H1 (cell line): ENCODE measurements around the gene EPM2A. TPM values are rescaled to one million over a fixed set of nuclear protein-coding genes. Genes with fewer than 3 reads are reported as not detected.

Experiments
- CTCF ChIA-PET: fragments of 300-600 bp; sonication (Branson Sonifier 250); formaldehyde crosslinking; loops from one replicate; lab custom pipeline; 2021; ENCODE audit not compliant: partially characterized antibody; lab: Charles Lee
- POLR2A ChIA-PET: fragments of 300-600 bp; sonication (Branson Sonifier 250); formaldehyde crosslinking; loops from one replicate; lab custom pipeline; 2021; ENCODE audit warnings: inconsistent platforms; ENCODE audit not compliant: partially characterized antibody; lab: Charles Lee
- DNase-seq, 2 experiments: peaks; one replicate each; pipeline versions ENCODE4 v3.0.0 to v3.0.0-alpha.2; 2010 to 2022; ENCODE audit warnings: low spot score in 2 of 2, low read depth in 1 of 2, mixed read lengths in 1 of 2
- FAIRE-seq: peaks from 2 replicates; lab custom pipeline; 2011; peaks lifted over from hg19 to GRCh38; lab: Jason Lieb, UNC
- H2AFZ ChIP-seq: 2 replicates; pipeline ENCODE4 v1.8.1; 2012; ENCODE audit warnings: low read length, inconsistent platforms
- H2AK5ac ChIP-seq: 2 replicates; pipeline ENCODE4 v1.6.1; 2013; ENCODE audit warnings: low read depth, low read length
- H2BK120ac ChIP-seq: replicated peaks from 2 replicates; pipeline ENCODE3; 2013; ENCODE audit warnings: low read depth, low read length, inconsistent platforms
- H2BK12ac ChIP-seq: 2 replicates; pipeline ENCODE4 v1.6.1; 2013; ENCODE audit warnings: low read depth, low read length
- H2BK15ac ChIP-seq: 2 replicates; pipeline ENCODE4 v1.6.1; 2013; ENCODE audit warnings: low read length
- H2BK20ac ChIP-seq: 2 replicates; pipeline ENCODE4 v1.6.1; 2013; ENCODE audit warnings: low read length
- H2BK5ac ChIP-seq: 2 replicates; pipeline ENCODE4 v1.6.1; 2013; ENCODE audit warnings: low read depth, low read length
- H3K14ac ChIP-seq: 2 replicates; pipeline ENCODE4 v1.6.1; 2013; ENCODE audit warnings: inconsistent platforms; ENCODE audit not compliant: insufficient read length
- H3K18ac ChIP-seq: 2 replicates; pipeline ENCODE4 v1.6.1; 2013; ENCODE audit warnings: low read length; ENCODE audit errors: extremely low read depth
- H3K23ac ChIP-seq: 2 replicates; pipeline ENCODE4 v1.6.1; 2013; ENCODE audit warnings: inconsistent platforms; ENCODE audit not compliant: insufficient read length
- H3K23me2 ChIP-seq: 2 replicates; pipeline ENCODE4 v1.6.1; 2013; ENCODE audit warnings: low read depth, low read length
- H3K27ac ChIP-seq: 2 replicates; pipeline ENCODE4 v1.6.1; 2011; ENCODE audit warnings: low read depth, low read length, inconsistent platforms
- H3K27me3 ChIP-seq, 4 experiments: replicated peaks in 1 of 4; 1 replicate in 1 of 4; 2 replicates in 3 of 4; pipeline versions ENCODE4 v1.6.1 to v1.8.1; 2011 to 2013; ENCODE audit warnings: low read length in 3 of 4, mild to moderate bottlenecking in 3 of 4, inconsistent platforms in 2 of 4, mixed read lengths in 2 of 4, moderate library complexity in 1 of 4; ENCODE audit not compliant: control insufficient read depth in 3 of 4, insufficient read depth in 3 of 4; ENCODE audit errors: extremely low read depth in 1 of 4
- H3K36me3 ChIP-seq, 4 experiments: 2 replicates each; pipeline versions ENCODE4 v1.6.1 to v1.8.1; 2011 to 2013; ENCODE audit warnings: mild to moderate bottlenecking in 4 of 4, low read length in 3 of 4, moderate library complexity in 2 of 4, control low read depth in 1 of 4, inconsistent platforms in 1 of 4; ENCODE audit not compliant: insufficient read depth in 4 of 4, control insufficient read depth in 2 of 4
- H3K4ac ChIP-seq: replicated peaks from 2 replicates; pipeline ENCODE3; 2013; ENCODE audit warnings: low read length, low read depth, mixed read lengths, inconsistent platforms; ENCODE audit not compliant: insufficient read length
- H3K4me1 ChIP-seq, 4 experiments: replicated peaks in 1 of 4; 1 replicate in 1 of 4; 2 replicates in 3 of 4; pipeline versions ENCODE4 v1.6.1 to v1.8.1; 2011 to 2013; ENCODE audit warnings: low read length in 3 of 4, inconsistent platforms in 2 of 4, mixed read lengths in 1 of 4; ENCODE audit not compliant: insufficient read depth in 4 of 4, control insufficient read depth in 3 of 4
- H3K4me2 ChIP-seq, 2 experiments: 2 replicates each; pipeline versions ENCODE4 v1.6.1 to v1.8.1; 2011 to 2013; ENCODE audit warnings: low read depth in 2 of 2, low read length in 2 of 2, control low read depth in 1 of 2, inconsistent platforms in 1 of 2, mild to moderate bottlenecking in 1 of 2; ENCODE audit not compliant: insufficient read depth in 1 of 2
- H3K4me3 ChIP-seq, 4 experiments: fragments of 200-600, 300-600 bp in 1 of 4; sonication (generic), shearing (Covaris generic), sonication (Bioruptor Twin) in 1 of 4; 2 replicates each; pipeline versions ENCODE4 v1.5.1 to v1.8.1; 2011 to 2016; ENCODE audit warnings: low read length in 4 of 4, low read depth in 3 of 4, control low read depth in 2 of 4, inconsistent platforms in 2 of 4, mild to moderate bottlenecking in 2 of 4, mixed read lengths in 1 of 4, moderate library complexity in 1 of 4; ENCODE audit not compliant: insufficient read depth in 2 of 4; ENCODE audit errors: extremely low read depth in 1 of 4
- H3K56ac ChIP-seq: replicated peaks from 2 replicates; pipeline ENCODE3; 2013; ENCODE audit warnings: low read depth, mild to moderate bottlenecking, mixed read lengths, low read length, inconsistent platforms; ENCODE audit not compliant: insufficient read length
- H3K79me1 ChIP-seq: 2 replicates; pipeline ENCODE4 v1.6.1; 2013; ENCODE audit warnings: low read depth, low read length, control low read depth
- H3K79me2 ChIP-seq, 2 experiments: 2 replicates each; pipeline versions ENCODE4 v1.6.1 to v1.8.1; 2012 to 2013; ENCODE audit warnings: low read length in 2 of 2, mild to moderate bottlenecking in 2 of 2, inconsistent platforms in 1 of 2; ENCODE audit not compliant: insufficient read depth in 2 of 2, control insufficient read depth in 1 of 2
- H3K9ac ChIP-seq, 4 experiments: replicated peaks in 1 of 4; 1 replicate in 1 of 4; 2 replicates in 3 of 4; pipeline versions ENCODE4 v1.6.1 to v1.8.1; 2011 to 2013; ENCODE audit warnings: low read depth in 3 of 4, low read length in 3 of 4, control low read depth in 2 of 4, mild to moderate bottlenecking in 2 of 4, moderate library complexity in 2 of 4, inconsistent platforms in 1 of 4; ENCODE audit errors: extremely low read depth in 1 of 4
- H3K9me3 ChIP-seq, 2 experiments: 2 replicates each; pipeline versions ENCODE4 v1.6.1 to v1.8.1; 2012 to 2013; ENCODE audit warnings: mild to moderate bottlenecking in 2 of 2, moderate library complexity in 2 of 2, control low read depth in 1 of 2, inconsistent platforms in 1 of 2, low read depth in 1 of 2, low read length in 1 of 2, mixed read lengths in 1 of 2; ENCODE audit not compliant: insufficient read depth in 2 of 2
- H4K20me1 ChIP-seq, 2 experiments: replicated peaks in 1 of 2; 2 replicates each; pipeline versions ENCODE3 to v1.8.1; 2011 to 2013; ENCODE audit warnings: inconsistent platforms in 2 of 2, low read length in 2 of 2, mild to moderate bottlenecking in 1 of 2; ENCODE audit not compliant: insufficient read depth in 2 of 2, control insufficient read depth in 1 of 2
- H4K5ac ChIP-seq: 2 replicates; pipeline ENCODE4 v1.6.1; 2013; ENCODE audit warnings: low read length, low read depth, mixed read lengths, inconsistent platforms; ENCODE audit not compliant: insufficient read length
- H4K8ac ChIP-seq: 2 replicates; pipeline ENCODE4 v1.8.0; 2013; ENCODE audit warnings: mild to moderate bottlenecking, moderate library complexity, low read length, inconsistent platforms; ENCODE audit not compliant: insufficient read depth; ENCODE audit errors: extremely low read depth
- H4K91ac ChIP-seq: replicated peaks from 2 replicates; pipeline ENCODE3; 2013; ENCODE audit warnings: low read length, mixed read lengths, inconsistent platforms; ENCODE audit not compliant: insufficient read length
- BACH1 ChIP-seq: IDR thresholded peaks from 2 replicates; pipeline ENCODE4 v1.6.1; 2012; ENCODE audit warnings: low read length, improper control_type of control experiment
- EP300 ChIP-seq, 2 experiments: IDR thresholded peaks; 1 replicate in 1 of 2; 2 replicates in 1 of 2; pipeline ENCODE4 v1.6.1; 2011 to 2012; ENCODE audit warnings: low read depth in 2 of 2, low read length in 2 of 2, mild to moderate bottlenecking in 2 of 2, borderline replicate concordance in 1 of 2, inconsistent platforms in 1 of 2, moderate library complexity in 1 of 2
- HDAC6 ChIP-seq: IDR thresholded peaks from one replicate; pipeline ENCODE4 v1.7.1; 2012; ENCODE audit warnings: low read depth, mild to moderate bottlenecking, inconsistent platforms, low read length, moderate library complexity
- JUND ChIP-seq: IDR thresholded peaks from 2 replicates; pipeline ENCODE4 v1.6.1; 2011; ENCODE audit warnings: mild to moderate bottlenecking, improper control_type of control experiment, low read length
- KDM5A ChIP-seq: fragments of 200-600 bp; IDR thresholded peaks from 2 replicates; pipeline ENCODE4 v1.7.1; 2012; ENCODE audit warnings: mild to moderate bottlenecking, low read length, inconsistent platforms, mixed read lengths
- MAFK ChIP-seq: IDR thresholded peaks from 2 replicates; pipeline ENCODE4 v1.6.1; 2012; ENCODE audit warnings: low read depth, mild to moderate bottlenecking, improper control_type of control experiment, low read length
- MAX ChIP-seq: IDR thresholded peaks from 2 replicates; pipeline ENCODE4 v1.6.1; 2012; ENCODE audit warnings: inconsistent platforms
- NRF1 ChIP-seq: IDR thresholded peaks from 2 replicates; pipeline ENCODE4 v1.6.1; 2011; ENCODE audit warnings: mild to moderate bottlenecking, low read depth, low read length, improper control_type of control experiment
- POU5F1 ChIP-seq: IDR thresholded peaks from 2 replicates; pipeline ENCODE4 v1.6.1; 2011; ENCODE audit warnings: low read depth, mild to moderate bottlenecking, low read length, moderate library complexity
- RNF2 ChIP-seq: fragments of 200-900, 300-1000 bp; sonication (generic); IDR thresholded peaks from 2 replicates; pipeline ENCODE4 v1.7.1; 2016; ENCODE audit warnings: borderline replicate concordance, low read depth, mild to moderate bottlenecking, antibody characterized with exemption, low read length; ENCODE audit not compliant: poor library complexity, severe bottlenecking; ENCODE audit errors: missing control alignments
- RXRA ChIP-seq: IDR thresholded peaks from 2 replicates; pipeline ENCODE4 v1.6.1; 2011; ENCODE audit warnings: low read depth, mild to moderate bottlenecking, low read length, moderate library complexity; ENCODE audit not compliant: insufficient read depth
- SAP30 ChIP-seq: fragments of 300-600 bp; sonication (generic); IDR thresholded peaks from 2 replicates; pipeline ENCODE4 v1.7.1; 2012; ENCODE audit warnings: low read length, moderate library complexity, mild to moderate bottlenecking, inconsistent platforms; ENCODE audit not compliant: insufficient read depth, insufficient replicate concordance
- SIX5 ChIP-seq: IDR thresholded peaks from 2 replicates; pipeline ENCODE4 v1.6.1; 2011; ENCODE audit warnings: mild to moderate bottlenecking, low read depth, low read length
- ZNF274 ChIP-seq: IDR thresholded peaks from 2 replicates; pipeline ENCODE4 v1.7.0; 2012; ENCODE audit warnings: low read length, borderline replicate concordance; ENCODE audit errors: extremely low read depth
- WGBS, 2 experiments: shearing (Covaris generic) in 1 of 2; methylation state at CpG; one replicate each; pipeline versions ENCODE4 v1.1.6 to v1.1.7; 2013 to 2015; ENCODE audit warnings: low lambda C conversion rate in 2 of 2, mixed read lengths in 2 of 2, inconsistent platforms in 1 of 2, low coverage in 1 of 2, missing lambda C conversion rate in 1 of 2; ENCODE audit not compliant: insufficient replicate concordance in 2 of 2, insufficient coverage in 1 of 2, insufficient read length in 1 of 2; ENCODE audit errors: extremely low coverage in 1 of 2, missing lambda C conversion rate in 1 of 2; 5-methylcytosine and 5-hydroxymethylcytosine counted together
- polyA plus RNA-seq, 7 experiments: library from polyadenylated mRNA; depleted of rRNA in 3 of 7; stranded (reverse) in 5 of 7; unstranded in 2 of 7; fragments of >200 nt in 5 of 7; fragments of 200-250 nt in 2 of 7; gene quantifications; 1 replicate in 5 of 7; 2 replicates in 1 of 7; 4 replicates in 1 of 7; pipeline versions ENCODE4 v1.2.1 to v1.2.3, GENCODE V29; 2011 to 2013; ENCODE audit warnings: missing spikeins in 2 of 7, mixed read lengths in 2 of 7
- total RNA-seq: library from RNA; stranded (reverse); fragmentation: NEBNext Ultra II Directional; extraction: Animal tissue kit (Norgen Biotek cat#: 25700); gene quantifications from 2 replicates; pipeline ENCODE4 v1.2.1, GENCODE V29; 2021

EPM2A gene
- total and polyA plus RNA-seq, 2 of the 8 experiments (the other 6 are each of a cell fraction or from before 2014, with no cell fraction given) = 2.3 to 6.2 TPM

GRCh38 chr6:145723646-145724045 is 11.7 kb downstream of the EPM2A start:
- H2BK15ac ChIP-seq = no peak overlapping the region
- ChIA-PET CTCF (no interaction called here), POLR2A (interaction anchor here (0.8 kb wide), 1 partner anchor 11 kb away, joined by 4 read pairs; no protein-coding TSS in a partner anchor)
- no peak overlapping the region for H3K9ac ChIP-seq
- H3K23ac ChIP-seq = no peak overlapping the region
- FAIRE-seq (peak; percentile 45), DNase-seq (no peak)
- no peaks in the 10 kb centered on the region for H4K20me1 ChIP-seq
- H3K4me2 ChIP-seq = no peak overlapping the region
- no peaks in the 10 kb centered on the region for H3K23me2 ChIP-seq
- no peak for TF ChIP-seq JUND
- TF ChIP-seq MAX = no peak
- no peak for TF ChIP-seq EP300 (IDR thresholded peaks at IDR 0.05; ENCODE audit: borderline replicate concordance in 1 of 2, low read depth in 2 of 2, low read length in 2 of 2)
- TF ChIP-seq NRF1 = no peak
- TF ChIP-seq MAFK = no peak
- TF ChIP-seq SAP30 = no peak
- no peak for TF ChIP-seq RXRA
- TF ChIP-seq KDM5A = no peak
- no peak for TF ChIP-seq ZNF274
- no peak for TF ChIP-seq HDAC6
- TF ChIP-seq RNF2 = no peak
- TF ChIP-seq SIX5 = no peak
- TF ChIP-seq POU5F1 = no peak
- TF ChIP-seq BACH1 = no peak
- WGBS, 2 experiments = 83% methylated on average over 1 of the region's 1 CpG; no CpG with 5 or more reads in 1 of the 2 experiments
- no peak overlapping the region for H2AFZ ChIP-seq
- H3K79me1 ChIP-seq = no peaks in the 10 kb centered on the region
- H3K18ac ChIP-seq = no peak overlapping the region
- H3K4me1 ChIP-seq = no peaks in the 10 kb centered on the region
- H3K36me3 ChIP-seq = no peaks in the 10 kb centered on the region
- no peak overlapping the region for H3K14ac ChIP-seq
- H4K5ac ChIP-seq = no peak overlapping the region
- H3K27me3 ChIP-seq = no peaks in the 10 kb centered on the region
- H2BK20ac ChIP-seq = no peak overlapping the region
- no peaks in the 10 kb centered on the region for H3K79me2 ChIP-seq
- H3K27ac ChIP-seq = no peak overlapping the region
- no peak overlapping the region for H2BK5ac ChIP-seq
- H4K8ac ChIP-seq = no peak overlapping the region
- no peak overlapping the region for H2AK5ac ChIP-seq
- no peak overlapping the region for H4K91ac ChIP-seq
- H2BK120ac ChIP-seq = no peak overlapping the region
- H3K56ac ChIP-seq = no peak overlapping the region
- no peak overlapping the region for H3K4me3 ChIP-seq
- 0 out of 4 replicates have a peak, but pooled peaks cover 0 to 1% of the 10 kb centered on the region in 2 experiments for H3K9me3 ChIP-seq
- no peak overlapping the region for H2BK12ac ChIP-seq
- no peak overlapping the region for H3K4ac ChIP-seq
